Endothelial cell of umbilical vein (primary cell): ENCODE measurements around the gene GALNT11. TPM values are rescaled to one million over a fixed set of nuclear protein-coding genes. Genes with fewer than 3 reads are reported as not detected.

Experiments used
- BruUV-seq: library from RNA; stranded (reverse); fragments of 400-500 nt; replicated peaks from 2 replicates; lab custom pipeline; 2021; lab: Mats Ljungman, UMichigan
- CTCF ChIA-PET: fragments of 300-600, 350-600 bp; sonication (Branson Sonifier 250); formaldehyde crosslinking; loops from one replicate; lab custom pipeline; 2021; ENCODE audit warnings: antibody characterized with exemption, inconsistent platforms; lab: Charles Lee
- POLR2A ChIA-PET: fragments of 300-600, 350-600 bp; sonication (Branson Sonifier 250); formaldehyde crosslinking; loops from one replicate; lab custom pipeline; 2021; ENCODE audit warnings: antibody characterized with exemption, inconsistent platforms; lab: Charles Lee
- DNase-seq: peaks from one replicate; pipeline ENCODE4 v3.0.0-alpha.2; 2011; ENCODE audit warnings: low read depth, low spot score
- FAIRE-seq: peaks from 2 replicates; lab custom pipeline; 2011; peaks lifted over from hg19 to GRCh38; lab: Jason Lieb, UNC
- H2AFZ ChIP-seq: 2 replicates; pipeline ENCODE4 v1.6.0; 2012; ENCODE audit warnings: low read depth, low read length, control low read depth, inconsistent platforms
- H3K27ac ChIP-seq: 2 replicates; pipeline ENCODE4 v1.5.1; 2011; ENCODE audit warnings: low read depth, mild to moderate bottlenecking, control low read depth, low read length, moderate library complexity; ENCODE audit not compliant: insufficient read depth
- H3K27me3 ChIP-seq, 2 experiments: 2 replicates each; pipeline versions ENCODE4 v1.6.0 to v1.6.1; 2011; ENCODE audit warnings: low read length in 2 of 2, mixed read lengths in 1 of 2; ENCODE audit not compliant: control insufficient read depth in 2 of 2, insufficient read depth in 2 of 2
- H3K36me3 ChIP-seq, 2 experiments: 2 replicates in 1 of 2; 3 replicates in 1 of 2; pipeline ENCODE4 v1.5.1; 2011; ENCODE audit warnings: low read length in 2 of 2, mild to moderate bottlenecking in 1 of 2, moderate library complexity in 1 of 2; ENCODE audit not compliant: control insufficient read depth in 2 of 2, insufficient read depth in 2 of 2; ENCODE audit errors: extremely low read depth in 1 of 2
- H3K4me1 ChIP-seq: 3 replicates; pipeline ENCODE4 v1.5.1; 2011; ENCODE audit warnings: mild to moderate bottlenecking, low read length; ENCODE audit not compliant: control insufficient read depth, insufficient read depth; ENCODE audit errors: extremely low read depth
- H3K4me2 ChIP-seq: 2 replicates; pipeline ENCODE4 v1.6.1; 2011; ENCODE audit warnings: low read length, control low read depth, mixed read lengths; ENCODE audit not compliant: insufficient read depth
- H3K4me3 ChIP-seq, 3 experiments: fragments of 200-600 bp in 1 of 3; sonication (generic), shearing (Covaris generic) in 1 of 3; replicated peaks in 1 of 3; 2 replicates each; pipeline ENCODE4 v1.5.1; 2011 to 2016; ENCODE audit warnings: control low read depth in 3 of 3, low read length in 3 of 3, mild to moderate bottlenecking in 2 of 3, inconsistent platforms in 1 of 3, low read depth in 1 of 3, moderate library complexity in 1 of 3; ENCODE audit not compliant: insufficient read depth in 1 of 3
- H3K79me2 ChIP-seq: 2 replicates; pipeline ENCODE4 v1.6.0; 2012; ENCODE audit warnings: low read length, inconsistent platforms; ENCODE audit not compliant: control insufficient read depth, insufficient read depth
- H3K9ac ChIP-seq: replicated peaks from 2 replicates; pipeline ENCODE3; 2011; ENCODE audit warnings: low read length, control low read depth; ENCODE audit not compliant: insufficient read depth; ENCODE audit errors: extremely low read depth
- H3K9me1 ChIP-seq: replicated peaks from 3 replicates; pipeline ENCODE4 v1.6.0; 2011; ENCODE audit warnings: mild to moderate bottlenecking, low read length; ENCODE audit not compliant: control insufficient read depth, insufficient read depth; ENCODE audit errors: extremely low read depth
- H3K9me3 ChIP-seq: replicated peaks from 2 replicates; pipeline ENCODE4 v1.5.1; 2012; ENCODE audit warnings: low read length, inconsistent platforms; ENCODE audit not compliant: control insufficient read depth, insufficient read depth
- H4K20me1 ChIP-seq: replicated peaks from 2 replicates; pipeline ENCODE3; 2011; ENCODE audit warnings: mild to moderate bottlenecking, low read length; ENCODE audit not compliant: control insufficient read depth, insufficient read depth; ENCODE audit errors: extremely low read depth
- CTCF ChIP-seq, 2 donors: IDR thresholded peaks; 1 replicate in 1 of 2; 2 replicates in 1 of 2; pipeline ENCODE4 v1.5.1; 2011; ENCODE audit warnings: low read length in 2 of 2, mild to moderate bottlenecking in 2 of 2, moderate library complexity in 2 of 2, control low read depth in 1 of 2, inconsistent platforms in 1 of 2, low read depth in 1 of 2; ENCODE audit not compliant: insufficient read depth in 1 of 2; ENCODE audit errors: extremely low read depth in 1 of 2
- EZH2 ChIP-seq: IDR thresholded peaks from 2 replicates; pipeline ENCODE4 v1.6.1; 2012; ENCODE audit warnings: borderline replicate concordance, low read depth, mild to moderate bottlenecking, moderate library complexity, low read length, inconsistent platforms; ENCODE audit not compliant: severe bottlenecking
- FOS ChIP-seq: IDR thresholded peaks from 2 replicates; pipeline ENCODE4 v1.6.1; 2011; ENCODE audit warnings: mild to moderate bottlenecking, low read length, moderate library complexity, borderline replicate concordance; ENCODE audit not compliant: insufficient read depth
- GATA2 ChIP-seq: IDR thresholded peaks from 2 replicates; pipeline ENCODE4 v1.7.0; 2011; ENCODE audit warnings: low read depth, mild to moderate bottlenecking, moderate library complexity, mixed read lengths, low read length; ENCODE audit not compliant: insufficient read length, insufficient read depth
- JUN ChIP-seq: IDR thresholded peaks from 2 replicates; pipeline ENCODE4 v1.6.1; 2011; ENCODE audit warnings: borderline replicate concordance, low read depth; ENCODE audit not compliant: insufficient read length, insufficient read depth
- MAX ChIP-seq: IDR thresholded peaks from 2 replicates; pipeline ENCODE4 v1.6.1; 2011; ENCODE audit not compliant: insufficient read depth, insufficient read length
- MYC ChIP-seq: IDR thresholded peaks from one replicate; pipeline ENCODE4 v1.6.1; 2011; ENCODE audit warnings: mild to moderate bottlenecking, low read depth, low read length
- POLR2A ChIP-seq: IDR thresholded peaks from 2 replicates; pipeline ENCODE4 v1.6.1; 2012; ENCODE audit warnings: low read depth, mild to moderate bottlenecking, control low read depth, low read length
- POLR2AphosphoS5 ChIP-seq: IDR thresholded peaks from 2 replicates; pipeline ENCODE4 v1.6.1; 2012; ENCODE audit warnings: low read depth, mild to moderate bottlenecking, control low read depth, low read length, moderate library complexity; ENCODE audit not compliant: insufficient read depth
- dilution Hi-C: fragments of 300-500 bp; cut with MboI; formaldehyde crosslinking; loops from one replicate; pipeline ENCODE4 v1.15.0; 2019; ENCODE audit warnings: low sequenced_read_pairs; ENCODE audit not compliant: extremely low pct_ligation_motif_present
- intact Hi-C: fragments of 100-400 bp; cut with micrococcal nuclease; formaldehyde crosslinking; loops from one replicate; pipeline ENCODE4 v1.10.0; 2022
- polyA plus RNA-seq, 4 experiments: library from polyadenylated mRNA; depleted of rRNA in 3 of 4; stranded (reverse) in 3 of 4; unstranded in 1 of 4; fragments of >200 nt; gene quantifications; 2 replicates each; pipeline versions ENCODE4 v1.2.1 to v1.2.3, GENCODE V29; 2011 to 2012; ENCODE audit warnings: missing spikeins in 1 of 4
- total RNA-seq: library from RNA; stranded (reverse); gene quantifications from 2 replicates; pipeline ENCODE4 v1.2.3, GENCODE V29; 2021

GALNT11 gene
- total and polyA plus RNA-seq, 2 donors (not counting 3 experiments of a cell fraction or from before 2014, with no cell fraction given): 27.7 to 36.5 TPM

- Histone ChIP-seq H2AFZ (no peak overlapping the region), H3K9me3 (no peaks in the 10 kb centered on the region), H4K20me1 (no peaks in the 10 kb centered on the region), H3K79me2 (no peaks in the 10 kb centered on the region), H3K9me1 (no peaks in the 10 kb centered on the region), H3K4me2 (no peak overlapping the region), H3K36me3 (no peaks in the 10 kb centered on the region), H3K9ac (no peak overlapping the region), H3K27ac (no peak overlapping the region), H3K4me1 (no peaks in the 10 kb centered on the region), H3K27me3 (no peaks in the 10 kb centered on the region), H3K4me3 (no peak overlapping the region)
- DNase-seq (no peak), FAIRE-seq (no peak)
- intact Hi-C loops (no loop called here), dilution Hi-C loops (no loop called here)
- BruUV-seq: no TSS peak
- TF ChIP-seq MAX (no peak), MYC (no peak), GATA2 (no peak), POLR2AphosphoS5 (no peak), POLR2A (no peak), EZH2 (no peak), CTCF (IDR thresholded peaks at IDR 0.05; ENCODE audit: extremely low read depth in 1 of 2, insufficient read depth in 1 of 2, low read depth in 1 of 2, low read length in 2 of 2) (no peak), FOS (no peak), JUN (no peak)
- CTCF ChIA-PET: no interaction called here
- POLR2A ChIA-PET: no interaction called here
Observed at GRCh38 chr7:152013230-152013629, 12.2 kb upstream of the GALNT11 start.
